ENCODE measurements around the gene PCDHGB6.

PCDHGB6 gene

DNA sequence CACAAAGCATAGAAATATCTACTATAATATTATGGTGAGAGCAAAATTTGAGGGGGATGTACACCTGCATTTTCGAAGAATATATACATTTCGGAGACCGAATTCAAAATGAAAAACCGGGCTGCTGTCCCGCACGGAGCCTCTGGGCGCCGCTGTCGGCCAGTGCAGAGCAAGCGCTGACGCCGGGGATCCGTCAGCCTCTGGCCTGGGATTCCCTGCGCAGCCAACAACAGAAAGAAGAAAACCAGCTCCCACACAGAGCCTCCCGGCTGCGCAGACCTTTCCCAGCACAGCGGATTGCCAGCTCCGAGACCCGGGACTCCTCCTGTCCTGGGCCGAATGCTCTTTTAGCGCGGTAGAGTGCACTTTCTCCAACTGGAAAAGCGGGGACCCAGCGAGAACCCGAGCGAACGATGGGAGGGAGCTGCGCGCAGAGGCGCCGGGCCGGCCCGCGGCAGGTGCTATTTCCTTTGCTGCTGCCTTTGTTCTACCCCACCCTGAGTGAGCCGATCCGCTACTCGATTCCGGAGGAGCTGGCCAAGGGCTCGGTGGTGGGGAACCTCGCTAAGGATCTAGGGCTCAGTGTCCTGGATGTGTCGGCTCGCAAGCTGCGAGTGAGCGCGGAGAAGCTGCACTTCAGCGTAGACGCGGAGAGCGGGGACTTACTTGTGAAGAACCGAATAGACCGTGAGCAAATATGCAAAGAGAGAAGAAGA is at the start of gene PCDHGB6:
Gene PCDHGB6, plus strand, starts transcription at position 232 of the 716 bp plus-strand sequence. Its CDS starts 182 bp downstream, at position 414.
- DNase-seq: peak; percentile 54

DNA sequence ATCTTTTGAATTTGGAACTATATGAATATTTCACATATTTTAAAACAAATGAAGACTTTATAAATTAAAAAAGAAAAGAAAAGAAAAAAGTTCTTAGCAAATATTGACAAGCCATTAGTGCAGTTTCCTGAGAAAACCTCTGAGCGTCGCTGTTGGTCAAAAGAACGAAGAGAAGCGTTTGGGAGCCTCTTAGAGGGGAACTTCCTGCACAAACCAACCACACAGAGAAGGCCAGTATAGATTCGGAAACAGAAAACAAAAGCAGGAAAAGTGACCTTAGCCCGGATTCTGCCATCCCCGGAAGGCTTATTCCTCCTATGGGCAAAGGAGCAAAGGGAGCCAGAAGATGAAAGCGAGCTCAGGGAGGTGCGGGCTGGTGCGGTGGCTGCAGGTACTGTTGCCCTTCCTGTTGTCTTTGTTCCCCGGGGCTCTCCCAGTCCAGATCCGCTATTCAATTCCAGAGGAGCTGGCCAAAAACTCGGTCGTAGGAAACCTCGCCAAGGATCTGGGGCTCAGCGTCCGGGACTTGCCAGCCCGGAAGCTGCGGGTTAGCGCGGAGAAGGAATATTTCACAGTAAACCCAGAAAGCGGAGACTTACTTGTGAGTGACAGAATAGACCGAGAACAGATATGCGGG is 47.9 kb upstream of the PCDHGB6 start, which contains the start of gene PCDHGB2:
Gene PCDHGB2, plus strand, starts transcription at position 205 of the 637 bp plus-strand sequence. Its CDS starts 142 bp downstream, at position 347.
- DNase-seq: no peak

DNA sequence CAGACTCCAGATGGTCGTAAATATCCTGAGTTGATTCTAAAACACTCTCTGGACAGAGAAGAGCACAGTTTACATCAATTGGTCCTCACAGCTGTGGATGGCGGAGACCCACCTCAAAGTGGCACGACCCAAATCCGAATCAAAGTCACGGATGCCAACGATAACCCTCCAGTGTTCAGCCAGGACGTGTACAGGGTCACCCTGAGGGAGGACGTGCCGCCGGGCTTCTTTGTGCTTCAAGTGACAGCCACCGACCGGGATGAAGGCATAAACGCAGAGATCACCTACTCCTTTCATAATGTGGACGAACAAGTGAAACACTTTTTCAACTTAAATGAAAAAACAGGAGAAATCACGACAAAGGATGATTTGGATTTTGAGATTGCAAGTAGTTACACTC is 47.1 kb upstream of the PCDHGB6 start:
- DNase-seq: no peak

DNA sequence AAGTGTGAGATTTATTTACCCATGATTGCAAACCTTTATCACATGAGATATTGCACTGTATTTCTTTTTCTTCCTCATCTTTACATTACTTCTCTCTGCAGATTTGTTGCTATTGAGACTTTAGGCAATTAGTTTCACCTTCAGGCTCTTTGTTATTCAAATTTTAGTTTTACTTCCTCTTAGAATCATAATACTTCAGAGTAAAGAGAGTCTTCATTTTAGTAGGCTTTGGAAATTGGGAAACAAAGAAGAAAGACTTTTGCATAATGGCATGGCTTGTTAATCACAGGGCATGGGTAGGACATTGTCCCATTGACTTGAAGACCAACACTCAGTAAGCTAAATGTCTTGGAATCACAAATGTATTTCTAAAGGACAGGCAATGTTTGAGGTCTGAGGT is 45.1 kb upstream of the PCDHGB6 start:
- DNase-seq: no peak

DNA sequence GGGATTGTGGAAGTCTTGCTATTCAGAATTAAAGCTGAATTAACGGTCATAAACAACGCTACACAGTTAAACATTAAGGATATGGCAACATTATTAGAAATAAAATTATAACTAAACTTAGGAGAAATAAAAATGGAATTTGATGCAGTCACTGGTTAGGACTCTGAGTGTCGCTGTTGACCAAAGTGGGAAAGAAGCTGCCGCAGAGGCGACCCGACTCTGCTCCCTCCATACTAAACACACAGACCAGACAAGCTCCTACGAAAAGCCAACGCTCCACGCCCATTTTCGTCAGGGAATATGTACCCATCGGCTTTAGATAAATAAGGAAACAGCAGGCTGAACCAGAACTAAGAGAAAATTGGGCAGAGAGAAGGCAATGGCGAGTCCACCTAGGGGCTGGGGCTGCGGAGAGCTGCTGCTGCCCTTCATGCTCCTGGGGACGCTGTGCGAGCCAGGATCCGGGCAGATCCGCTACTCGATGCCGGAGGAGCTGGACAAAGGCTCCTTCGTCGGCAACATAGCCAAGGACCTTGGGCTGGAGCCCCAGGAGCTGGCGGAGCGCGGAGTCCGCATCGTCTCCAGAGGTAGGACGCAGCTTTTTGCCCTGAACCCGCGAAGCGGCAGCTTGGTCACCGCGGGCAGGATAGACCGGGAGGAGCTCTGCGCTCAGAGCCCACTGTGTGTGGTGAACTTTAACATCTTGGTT is 43.7 kb upstream of the PCDHGB6 start, which contains the start of gene PCDHGA5:
Gene PCDHGA5, plus strand, starts transcription at position 211 of the 709 bp plus-strand sequence. Its CDS starts 169 bp downstream, at position 380.
- no peak for DNase-seq

DNA sequence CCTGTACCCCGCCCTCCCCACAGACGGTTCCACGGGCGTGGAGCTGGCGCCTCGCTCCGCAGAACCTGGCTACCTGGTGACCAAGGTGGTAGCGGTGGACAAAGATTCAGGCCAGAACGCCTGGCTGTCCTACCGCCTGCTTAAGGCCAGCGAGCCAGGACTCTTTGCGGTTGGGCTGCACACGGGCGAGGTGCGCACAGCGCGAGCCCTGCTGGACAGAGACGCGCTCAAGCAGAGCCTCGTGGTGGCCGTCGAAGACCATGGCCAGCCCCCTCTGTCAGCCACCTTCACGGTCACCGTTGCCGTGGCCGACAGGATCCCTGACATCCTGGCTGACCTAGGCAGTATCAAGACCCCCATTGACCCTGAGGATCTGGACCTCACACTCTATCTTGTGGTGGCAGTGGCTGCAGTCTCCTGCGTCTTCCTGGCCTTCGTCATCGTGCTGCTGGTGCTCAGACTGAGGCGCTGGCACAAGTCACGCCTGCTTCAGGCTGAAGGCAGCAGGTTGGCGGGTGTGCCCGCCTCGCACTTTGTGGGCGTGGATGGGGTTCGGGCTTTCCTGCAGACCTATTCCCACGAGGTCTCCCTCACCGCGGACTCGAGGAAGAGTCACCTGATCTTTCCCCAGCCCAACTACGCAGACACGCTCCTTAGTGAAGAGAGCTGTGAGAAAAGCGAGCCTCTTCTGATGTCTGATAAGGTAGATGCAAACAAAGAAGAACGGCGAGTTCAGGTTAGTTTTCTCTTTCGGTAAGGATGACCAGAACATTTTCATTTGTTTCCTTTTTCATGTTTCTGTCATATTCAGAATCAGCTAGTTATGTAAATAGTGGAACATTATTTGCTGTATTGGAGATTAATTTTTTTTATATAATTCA is 41.6 kb upstream of the PCDHGB6 start:
- DNase-seq: no peak

DNA sequence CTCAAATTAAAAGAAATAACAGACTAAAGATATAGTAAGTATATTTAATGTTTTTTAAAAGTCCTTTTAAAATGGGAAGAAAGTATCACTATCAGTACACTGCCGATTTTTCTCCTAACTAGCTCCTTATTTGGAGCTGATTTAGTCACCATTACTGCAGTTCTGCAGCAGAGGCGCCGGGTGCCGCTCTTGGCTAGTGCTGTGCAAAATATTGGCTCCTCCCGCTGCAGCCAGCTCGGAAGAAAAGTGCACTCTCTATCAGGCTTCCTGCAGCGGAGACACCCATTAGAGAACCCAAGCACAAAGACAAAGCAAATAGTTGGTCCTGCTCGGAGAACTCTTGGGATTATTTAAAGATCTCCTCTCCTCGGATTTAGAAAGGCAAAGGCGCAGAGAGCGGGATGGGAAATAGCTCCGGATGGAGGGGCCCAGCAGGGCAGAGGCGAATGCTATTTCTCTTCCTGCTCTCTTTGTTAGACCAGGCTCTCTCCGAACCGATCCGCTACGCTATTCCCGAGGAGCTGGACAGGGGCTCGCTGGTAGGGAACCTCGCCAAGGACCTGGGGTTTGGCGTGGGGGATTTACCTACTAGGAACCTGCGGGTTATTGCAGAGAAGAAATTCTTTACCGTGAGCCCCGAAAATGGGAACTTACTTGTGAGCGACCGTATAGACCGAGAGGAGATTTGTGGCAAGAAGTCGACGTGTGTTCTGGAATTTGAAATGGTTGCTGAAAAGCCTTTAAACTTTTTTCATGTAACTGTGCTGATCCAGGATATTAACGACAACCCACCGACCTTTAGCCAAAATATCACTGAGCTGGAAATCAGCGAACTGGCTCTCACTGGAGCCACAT is 37.6 kb upstream of the PCDHGB6 start, which contains the start of gene PCDHGB3:
Gene PCDHGB3, plus strand, starts transcription at position 249 of the 855 bp plus-strand sequence. Its CDS starts 153 bp downstream, at position 402.
- peak; percentile 55 for DNase-seq

DNA sequence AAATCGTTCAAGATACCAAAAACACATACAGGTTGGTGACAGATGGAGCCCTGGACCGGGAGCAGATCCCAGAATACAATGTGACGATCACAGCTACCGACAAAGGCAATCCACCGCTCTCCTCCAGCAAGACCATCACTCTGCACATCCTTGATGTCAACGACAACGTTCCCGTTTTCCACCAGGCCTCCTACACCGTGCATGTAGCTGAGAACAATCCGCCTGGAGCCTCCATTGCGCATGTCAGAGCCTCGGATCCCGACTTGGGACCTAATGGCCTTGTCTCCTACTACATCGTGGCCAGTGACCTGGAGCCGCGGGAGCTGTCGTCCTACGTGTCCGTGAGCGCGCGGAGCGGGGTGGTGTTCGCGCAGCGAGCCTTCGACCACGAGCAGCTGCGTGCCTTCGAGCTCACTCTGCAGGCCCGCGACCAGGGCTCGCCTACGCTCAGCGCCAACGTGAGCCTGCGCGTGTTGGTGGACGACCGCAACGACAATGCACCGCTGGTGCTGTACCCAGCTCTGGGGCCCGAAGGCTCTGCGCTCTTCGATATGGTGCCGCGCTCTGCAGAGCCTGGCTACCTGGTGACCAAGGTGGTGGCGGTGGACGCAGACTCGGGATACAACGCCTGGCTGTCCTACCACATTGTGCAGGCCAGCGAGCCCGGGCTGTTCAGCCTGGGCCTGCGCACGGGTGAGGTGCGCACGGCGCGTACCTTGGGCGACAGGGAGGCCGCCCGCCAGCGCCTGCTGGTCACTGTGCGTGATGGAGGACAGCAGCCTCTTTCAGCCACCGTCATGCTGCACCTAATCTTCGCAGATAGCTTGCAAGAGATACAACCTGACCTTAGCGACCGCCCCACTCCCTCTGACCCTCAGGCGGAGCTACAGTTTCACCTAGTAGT is 36.0 kb upstream of the PCDHGB6 start:
- DNase-seq: no peak

DNA sequence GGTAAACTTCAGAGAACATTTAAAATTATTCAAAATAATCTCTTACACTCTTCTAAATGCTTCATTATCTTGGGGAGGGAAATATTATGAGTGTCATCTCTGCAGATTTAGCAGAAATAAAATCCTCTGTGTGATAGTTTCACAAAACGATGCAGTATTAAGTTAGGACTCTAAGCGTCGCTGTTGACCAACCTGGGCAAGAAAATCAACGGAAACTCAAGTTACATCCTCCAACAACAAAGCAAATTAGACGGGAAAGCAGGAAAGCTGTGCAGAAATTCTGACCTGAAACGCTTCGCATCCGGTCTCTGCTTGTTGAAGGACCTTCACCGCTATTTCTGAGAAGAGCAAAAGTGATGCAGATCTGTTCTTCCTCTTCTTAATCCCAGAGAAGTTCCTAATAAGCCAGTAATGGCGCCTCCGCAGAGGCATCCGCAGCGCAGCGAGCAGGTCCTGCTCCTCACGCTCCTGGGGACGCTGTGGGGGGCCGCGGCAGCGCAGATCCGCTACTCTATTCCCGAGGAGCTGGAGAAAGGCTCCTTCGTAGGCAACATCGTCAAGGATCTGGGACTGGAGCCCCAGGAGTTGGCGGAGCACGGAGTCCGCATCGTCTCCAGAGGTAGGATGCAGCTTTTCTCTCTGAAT is 34.0 kb upstream of the PCDHGB6 start, which contains the start of gene PCDHGA6:
Gene PCDHGA6, plus strand, starts transcription at position 219 of the 645 bp plus-strand sequence. Its CDS starts 193 bp downstream, at position 412.
- DNase-seq: peak; percentile 40

DNA sequence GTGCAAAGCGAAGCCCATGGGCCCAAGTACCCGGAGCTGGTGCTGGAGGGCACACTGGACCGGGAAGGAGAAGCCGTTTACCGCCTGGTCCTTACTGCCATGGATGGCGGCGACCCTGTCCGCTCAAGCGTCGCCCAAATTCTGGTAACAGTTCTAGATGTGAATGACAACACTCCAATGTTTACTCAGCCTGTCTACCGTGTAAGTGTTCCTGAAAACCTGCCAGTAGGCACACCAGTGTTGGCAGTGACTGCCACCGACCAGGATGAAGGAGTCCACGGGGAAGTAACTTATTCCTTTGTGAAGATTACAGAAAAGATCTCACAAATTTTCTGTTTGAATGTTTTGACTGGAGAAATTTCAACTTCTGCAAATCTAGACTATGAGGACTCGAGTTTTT is 33.2 kb upstream of the PCDHGB6 start:
- DNase-seq: no peak

DNA sequence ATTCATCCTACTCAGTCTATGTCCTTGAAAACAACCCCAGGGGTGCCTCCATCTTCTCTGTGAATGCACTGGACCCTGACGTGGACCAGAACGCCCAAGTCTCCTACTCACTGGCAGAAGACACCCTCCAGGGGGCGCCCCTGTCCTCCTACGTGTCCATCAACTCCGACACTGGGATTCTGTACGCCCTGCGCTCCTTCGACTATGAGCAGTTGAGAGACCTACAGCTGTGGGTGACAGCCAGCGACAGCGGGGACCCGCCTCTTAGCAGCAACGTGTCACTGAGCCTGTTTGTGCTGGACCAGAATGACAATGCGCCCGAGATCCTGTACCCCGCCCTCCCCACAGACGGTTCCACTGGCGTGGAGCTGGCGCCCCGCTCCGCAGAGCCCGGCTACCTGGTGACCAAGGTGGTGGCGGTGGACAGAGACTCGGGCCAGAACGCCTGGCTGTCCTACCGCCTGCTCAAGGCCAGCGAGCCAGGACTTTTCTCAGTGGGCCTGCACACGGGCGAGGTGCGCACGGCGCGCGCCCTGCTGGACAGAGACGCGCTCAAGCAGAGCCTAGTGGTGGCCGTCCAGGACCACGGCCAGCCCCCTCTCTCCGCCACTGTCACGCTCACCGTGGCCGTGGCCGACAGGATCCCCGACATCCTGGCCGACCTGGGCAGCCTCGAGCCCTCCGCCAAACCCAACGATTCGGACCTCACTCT is 32.2 kb upstream of the PCDHGB6 start:
- DNase-seq: peak; percentile 30

DNA sequence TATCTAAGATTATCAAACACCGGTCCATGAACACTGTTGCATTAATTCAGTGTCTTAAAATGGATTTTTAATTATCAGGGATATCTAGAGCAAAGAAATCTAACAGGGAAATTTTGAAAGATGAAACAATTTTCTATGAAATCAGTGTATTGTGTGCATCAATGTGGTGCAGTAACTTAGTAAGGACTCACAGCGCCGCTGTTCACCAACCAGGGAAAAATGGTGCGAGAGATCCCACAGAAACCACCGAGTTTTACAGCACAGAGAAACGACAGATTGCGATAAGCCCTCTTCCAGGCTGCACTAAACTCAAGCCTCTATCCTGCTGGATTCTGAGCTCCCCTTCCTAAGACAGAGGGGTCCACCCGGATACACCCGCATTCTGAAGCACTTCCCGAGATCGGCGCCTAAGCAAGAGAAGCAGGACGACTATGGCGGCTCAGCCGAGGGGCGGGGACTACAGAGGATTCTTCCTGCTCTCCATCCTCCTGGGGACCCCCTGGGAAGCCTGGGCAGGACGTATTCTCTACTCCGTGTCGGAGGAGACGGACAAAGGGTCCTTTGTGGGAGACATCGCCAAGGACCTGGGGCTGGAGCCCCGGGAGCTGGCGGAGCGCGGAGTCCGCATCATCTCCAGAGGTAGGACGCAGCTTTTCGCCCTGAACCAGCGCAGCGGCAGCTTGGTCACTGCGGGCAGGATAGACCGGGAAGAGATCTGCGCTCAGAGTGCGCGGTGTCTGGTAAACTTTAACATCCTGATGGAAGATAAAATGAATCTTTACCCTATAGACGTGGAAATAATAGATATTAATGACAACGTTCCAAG is 25.1 kb upstream of the PCDHGB6 start, which contains the start of gene PCDHGA7:
Gene PCDHGA7, plus strand, starts transcription at position 274 of the 826 bp plus-strand sequence. Its CDS starts 158 bp downstream, at position 432.
- DNase-seq: no peak

DNA sequence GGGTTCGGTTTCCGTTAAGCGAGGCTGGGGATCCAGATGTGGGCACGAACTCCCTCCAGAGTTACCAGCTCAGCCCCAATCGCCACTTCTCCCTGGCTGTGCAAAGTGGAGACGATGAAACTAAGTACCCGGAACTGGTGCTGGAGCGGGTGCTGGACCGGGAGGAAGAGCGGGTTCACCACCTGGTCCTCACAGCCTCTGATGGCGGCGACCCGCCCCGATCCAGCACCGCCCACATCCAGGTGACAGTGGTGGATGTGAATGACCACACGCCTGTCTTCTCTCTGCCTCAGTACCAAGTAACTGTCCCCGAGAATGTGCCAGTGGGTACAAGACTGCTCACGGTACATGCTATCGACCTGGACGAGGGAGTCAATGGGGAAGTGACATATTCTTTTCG is 24.5 kb upstream of the PCDHGB6 start:
- no peak for DNase-seq

DNA sequence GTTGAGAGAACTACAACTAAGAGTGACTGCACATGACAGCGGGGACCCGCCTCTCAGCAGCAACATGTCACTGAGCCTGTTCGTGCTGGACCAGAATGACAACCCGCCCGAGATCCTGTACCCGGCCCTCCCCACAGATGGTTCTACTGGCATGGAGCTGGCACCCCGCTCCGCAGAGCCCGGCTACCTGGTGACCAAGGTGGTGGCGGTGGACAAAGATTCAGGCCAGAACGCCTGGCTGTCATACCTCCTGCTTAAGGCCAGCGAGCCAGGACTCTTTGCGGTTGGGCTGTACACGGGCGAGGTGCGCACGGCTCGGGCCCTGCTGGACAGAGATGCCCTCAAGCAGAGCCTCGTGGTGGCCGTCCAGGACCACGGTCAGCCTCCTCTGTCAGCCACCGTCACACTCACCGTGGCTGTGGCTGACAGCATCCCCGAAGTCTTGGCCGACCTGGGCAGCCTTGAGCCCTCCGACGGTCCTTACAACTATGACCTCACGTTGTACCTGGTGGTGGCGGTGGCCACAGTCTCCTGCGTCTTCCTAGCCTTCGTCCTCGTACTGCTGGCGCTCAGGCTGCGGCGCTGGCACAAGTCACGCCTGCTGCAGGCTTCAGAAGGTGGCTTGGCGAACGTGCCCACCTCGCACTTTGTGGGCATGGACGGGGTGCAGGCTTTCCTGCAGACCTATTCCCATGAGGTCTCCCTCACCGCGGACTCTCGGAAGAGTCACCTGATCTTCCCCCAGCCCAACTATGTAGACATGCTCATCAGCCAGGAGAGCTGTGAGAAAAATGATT is 23.2 kb upstream of the PCDHGB6 start:
- no peak for DNase-seq

DNA sequence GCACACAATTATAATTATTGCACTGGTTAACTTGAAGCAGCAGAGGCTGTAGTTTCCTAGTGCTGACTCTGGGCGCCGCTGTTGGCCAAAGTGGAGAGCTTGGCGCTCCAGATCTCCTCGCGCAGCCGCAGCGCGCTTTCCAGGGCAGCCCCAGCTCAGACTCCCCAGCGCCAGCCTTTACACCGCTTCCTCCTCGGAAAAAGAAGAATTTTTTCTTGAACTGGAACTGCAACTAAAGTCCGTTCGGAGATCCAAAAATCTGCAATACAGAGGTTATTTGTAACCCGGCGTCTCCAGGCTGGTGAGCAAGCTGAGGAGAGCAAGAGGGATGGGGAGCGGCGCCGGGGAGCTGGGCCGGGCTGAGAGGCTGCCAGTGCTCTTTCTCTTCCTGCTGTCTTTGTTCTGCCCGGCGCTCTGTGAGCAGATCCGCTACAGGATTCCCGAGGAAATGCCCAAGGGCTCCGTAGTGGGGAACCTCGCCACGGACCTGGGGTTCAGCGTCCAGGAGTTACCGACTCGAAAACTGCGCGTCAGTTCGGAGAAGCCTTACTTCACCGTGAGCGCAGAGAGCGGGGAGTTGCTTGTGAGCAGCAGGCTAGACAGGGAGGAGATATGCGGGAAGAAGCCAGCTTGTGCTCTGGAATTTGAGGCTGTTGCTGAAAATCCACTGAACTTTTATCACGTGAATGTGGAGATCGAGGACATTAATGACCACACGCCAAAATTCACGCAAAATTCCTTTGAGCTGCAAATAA is 20.1 kb upstream of the PCDHGB6 start, which contains the start of gene PCDHGB4:
Gene PCDHGB4, plus strand, starts transcription at position 142 of the 755 bp plus-strand sequence. Its CDS starts 187 bp downstream, at position 329.
- peak; percentile 55 for DNase-seq

DNA sequence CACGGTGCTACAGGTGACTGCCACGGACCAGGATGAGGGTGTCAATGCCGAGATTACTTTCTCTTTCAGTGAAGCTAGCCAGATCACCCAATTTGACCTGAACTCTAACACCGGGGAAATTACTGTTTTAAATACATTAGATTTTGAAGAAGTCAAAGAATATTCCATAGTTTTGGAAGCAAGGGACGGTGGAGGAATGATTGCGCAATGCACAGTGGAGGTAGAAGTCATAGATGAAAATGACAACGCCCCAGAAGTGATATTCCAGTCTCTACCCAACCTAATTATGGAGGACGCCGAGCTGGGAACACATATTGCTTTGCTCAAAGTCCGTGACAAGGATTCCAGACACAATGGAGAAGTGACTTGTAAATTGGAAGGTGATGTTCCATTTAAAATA is 19.2 kb upstream of the PCDHGB6 start:
- no peak for DNase-seq
